Middle frontal gyrus (tissue), 1 donor: ENCODE measurements around the gene IGFBP5.

Source experiments
- DNase-seq: peaks from one replicate; pipeline ENCODE4 v3.0.0-alpha.2; 2015; ENCODE audit warnings: low spot score; ENCODE audit errors: extremely low spot score

The IGFBP5 gene

DNA sequence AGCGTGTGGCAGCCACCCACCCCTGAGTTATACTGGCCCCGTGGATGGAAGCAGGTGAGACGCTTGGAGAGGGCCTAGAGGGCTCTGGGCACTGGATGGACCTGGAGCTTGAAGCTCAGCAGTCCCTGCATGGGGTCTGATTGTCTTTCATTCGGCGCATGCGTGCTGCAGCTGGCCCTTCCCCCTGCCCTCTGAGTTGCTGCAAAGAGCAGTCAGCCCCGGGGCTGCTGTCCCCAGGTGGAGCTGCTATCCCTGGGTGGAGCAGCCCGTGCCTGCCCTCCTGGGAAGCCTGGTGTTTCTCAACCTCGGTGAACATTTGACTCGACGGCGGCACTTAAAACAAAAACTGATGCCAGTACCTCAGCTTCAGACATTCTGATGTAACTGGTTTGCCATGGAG lies 29.6 kb downstream of the IGFBP5 start:
- no peak for DNase-seq

DNA sequence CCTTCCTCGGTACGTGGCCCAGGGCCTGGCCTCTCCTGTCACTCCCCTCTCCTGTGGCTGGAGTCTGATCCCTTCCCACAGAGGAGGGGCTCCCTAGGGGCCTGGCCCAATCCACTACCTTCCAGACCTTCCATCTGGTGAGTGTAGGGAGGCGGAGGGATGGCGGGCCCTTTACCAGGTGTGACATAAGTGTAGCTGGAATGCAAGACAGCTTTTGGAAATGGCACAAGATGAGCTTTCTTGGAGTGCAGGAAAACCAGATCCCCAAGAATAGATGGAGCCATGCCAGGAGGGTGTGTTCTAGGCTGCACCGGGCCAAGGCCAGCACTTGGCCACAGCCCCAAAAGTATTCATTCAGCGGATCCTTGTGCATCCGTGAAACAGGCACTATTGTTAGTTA lies 30.1 kb downstream of the IGFBP5 start:
- DNase-seq: no peak

DNA sequence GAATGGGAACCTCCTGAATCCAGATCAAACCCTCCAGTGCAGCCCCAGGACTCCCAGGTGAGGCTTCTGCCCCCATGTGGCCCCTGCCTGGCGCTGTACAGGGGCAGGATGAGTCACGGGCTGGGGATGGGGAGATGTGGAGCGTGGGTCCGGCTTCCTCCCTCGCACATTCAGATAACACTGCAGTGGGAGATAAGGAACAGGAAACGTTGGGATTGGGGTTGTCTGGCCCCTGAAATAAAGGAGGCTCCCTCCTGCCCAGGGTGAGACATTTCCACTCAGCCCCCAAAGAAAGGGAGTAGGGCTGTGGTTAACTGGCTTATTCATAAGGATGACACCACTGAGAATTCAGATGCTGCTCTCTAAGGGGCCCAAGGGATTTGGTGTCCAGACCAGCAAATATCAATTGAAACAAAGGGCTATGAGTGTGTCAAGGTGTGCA lies 30.7 kb downstream of the IGFBP5 start:
- DNase-seq: no peak

DNA sequence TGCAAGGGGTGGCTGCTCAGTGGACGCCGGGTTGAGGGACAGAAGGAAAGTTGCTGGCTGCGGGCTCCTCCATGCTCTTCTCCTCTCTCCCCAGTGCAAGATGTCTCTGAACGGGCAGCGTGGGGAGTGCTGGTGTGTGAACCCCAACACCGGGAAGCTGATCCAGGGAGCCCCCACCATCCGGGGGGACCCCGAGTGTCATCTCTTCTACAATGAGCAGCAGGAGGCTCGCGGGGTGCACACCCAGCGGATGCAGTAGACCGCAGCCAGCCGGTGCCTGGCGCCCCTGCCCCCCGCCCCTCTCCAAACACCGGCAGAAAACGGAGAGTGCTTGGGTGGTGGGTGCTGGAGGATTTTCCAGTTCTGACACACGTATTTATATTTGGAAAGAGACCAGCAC lies 31.5 kb downstream of the IGFBP5 start:
- DNase-seq: no peak

DNA sequence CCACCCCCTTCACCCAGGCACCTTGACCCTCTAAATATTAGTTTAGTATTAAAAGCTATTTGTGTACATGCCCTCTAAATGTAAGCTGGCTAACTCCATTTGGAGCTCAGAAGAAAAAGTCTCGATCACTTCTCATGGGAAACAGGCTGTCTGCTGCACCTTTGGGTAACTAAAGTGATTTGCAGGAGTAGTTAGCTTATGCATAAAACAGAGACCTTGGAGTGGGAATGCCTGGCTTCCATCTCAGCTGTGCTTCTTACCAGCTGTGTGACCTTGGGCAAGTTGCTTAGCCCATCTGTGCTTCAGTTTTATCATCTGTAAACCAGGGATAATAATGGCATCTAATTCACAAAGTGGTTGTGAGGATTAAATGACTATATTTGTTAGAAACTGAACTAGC lies 32.2 kb downstream of the IGFBP5 start:
- no peak for DNase-seq

DNA sequence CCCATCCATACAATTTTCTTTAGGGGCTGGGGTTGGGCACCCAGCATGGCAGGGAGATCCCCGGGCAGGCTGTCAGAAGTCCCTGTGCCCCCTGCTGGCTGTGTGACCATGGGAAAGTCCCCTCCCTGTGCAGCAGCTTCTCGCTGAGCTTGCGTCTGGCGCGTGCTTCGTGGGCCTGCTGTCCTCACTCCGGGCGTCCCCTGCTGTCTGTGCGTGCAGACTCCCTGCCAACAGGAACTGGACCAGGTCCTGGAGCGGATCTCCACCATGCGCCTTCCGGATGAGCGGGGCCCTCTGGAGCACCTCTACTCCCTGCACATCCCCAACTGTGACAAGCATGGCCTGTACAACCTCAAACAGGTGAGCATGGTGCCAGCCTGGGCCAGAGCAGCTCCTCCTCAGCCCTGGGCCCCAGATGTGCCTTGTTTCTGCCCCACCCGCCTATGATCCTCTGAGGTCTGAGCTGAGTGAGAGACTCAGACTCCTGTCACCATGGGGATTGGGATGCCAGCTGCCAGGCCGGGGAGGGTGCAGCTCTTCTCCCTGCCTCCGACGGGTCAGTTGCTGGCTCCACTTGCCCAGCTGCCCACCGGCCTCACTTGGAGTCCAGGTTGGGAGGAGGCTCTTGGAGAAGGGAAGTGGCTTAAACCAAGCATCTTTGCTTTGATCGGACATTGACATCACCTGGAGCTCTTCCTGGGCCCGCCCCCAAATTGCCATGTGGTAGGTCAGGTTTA lies 33.5 kb downstream of the IGFBP5 start:
- no peak for DNase-seq

DNA sequence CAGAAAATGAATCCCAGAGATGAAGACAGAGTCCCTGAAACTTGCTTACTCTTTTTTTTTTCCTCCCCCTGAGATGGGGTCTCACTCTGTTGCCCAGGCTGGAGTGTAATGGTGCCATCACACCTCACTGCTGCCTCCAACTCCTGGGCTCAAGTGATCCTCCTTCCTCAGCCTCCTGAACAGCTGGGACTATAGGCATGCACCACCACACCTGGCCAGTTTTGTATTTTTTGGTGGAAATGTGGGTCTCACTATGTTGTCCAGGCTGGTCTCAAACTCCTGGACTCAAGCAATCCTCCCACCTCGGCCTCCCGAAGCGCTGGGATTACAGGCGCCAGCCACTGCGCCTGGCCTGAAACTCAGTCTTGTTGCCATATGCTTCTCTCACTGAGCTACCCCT lies 34.3 kb downstream of the IGFBP5 start:
- DNase-seq: no peak

DNA sequence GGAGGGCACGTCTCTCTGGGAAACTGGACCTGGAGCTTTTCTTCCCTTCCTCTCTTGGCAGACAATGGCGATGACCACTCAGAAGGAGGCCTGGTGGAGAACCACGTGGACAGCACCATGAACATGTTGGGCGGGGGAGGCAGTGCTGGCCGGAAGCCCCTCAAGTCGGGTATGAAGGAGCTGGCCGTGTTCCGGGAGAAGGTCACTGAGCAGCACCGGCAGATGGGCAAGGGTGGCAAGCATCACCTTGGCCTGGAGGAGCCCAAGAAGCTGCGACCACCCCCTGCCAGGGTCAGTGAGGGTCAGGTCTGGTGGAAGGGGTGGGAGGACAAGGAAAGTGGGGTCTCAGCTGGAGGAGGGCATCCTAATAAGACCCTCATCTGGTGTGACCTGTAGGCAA lies 34.9 kb downstream of the IGFBP5 start:
- DNase-seq: no peak

DNA sequence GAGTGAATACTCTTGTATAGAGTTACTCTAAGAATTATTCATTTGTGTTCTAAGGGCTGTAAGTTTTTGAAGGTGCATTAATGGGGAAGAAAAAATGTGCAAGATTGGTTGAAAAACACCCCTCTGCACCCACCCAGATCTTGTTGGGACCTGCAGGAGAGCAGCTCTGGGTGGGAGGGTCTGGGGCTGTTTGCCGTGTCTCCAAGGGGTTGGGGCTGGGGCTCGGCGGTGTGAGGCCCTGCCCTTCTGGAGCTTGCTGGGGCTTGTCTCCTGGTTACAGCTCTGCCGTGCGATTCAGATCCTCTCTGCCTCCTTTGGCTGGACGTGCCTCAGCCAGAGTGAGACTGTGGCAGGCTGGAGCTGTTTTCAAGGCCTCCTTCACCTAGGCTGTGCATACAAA lies 36.1 kb downstream of the IGFBP5 start:
- no peak for DNase-seq

DNA sequence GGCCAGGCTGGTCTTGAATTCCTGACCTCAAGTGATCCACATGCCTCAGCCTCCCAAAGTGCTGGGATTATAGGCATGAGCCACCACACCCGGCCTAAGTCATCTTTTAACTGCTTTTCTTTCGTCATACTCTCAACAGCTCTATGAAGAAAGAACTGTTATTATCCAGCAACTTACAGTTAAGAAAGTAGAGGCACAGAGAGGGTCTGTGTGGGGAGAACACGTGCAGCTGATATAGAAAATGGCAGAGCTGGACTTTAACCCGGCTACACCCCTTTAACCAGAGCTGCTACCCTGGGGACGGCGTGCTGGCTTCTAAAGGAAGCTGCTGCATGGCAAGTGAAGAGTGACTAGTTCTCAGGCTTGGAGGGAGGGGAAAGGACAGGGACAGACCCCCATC lies 36.6 kb downstream of the IGFBP5 start:
- DNase-seq: no peak

DNA sequence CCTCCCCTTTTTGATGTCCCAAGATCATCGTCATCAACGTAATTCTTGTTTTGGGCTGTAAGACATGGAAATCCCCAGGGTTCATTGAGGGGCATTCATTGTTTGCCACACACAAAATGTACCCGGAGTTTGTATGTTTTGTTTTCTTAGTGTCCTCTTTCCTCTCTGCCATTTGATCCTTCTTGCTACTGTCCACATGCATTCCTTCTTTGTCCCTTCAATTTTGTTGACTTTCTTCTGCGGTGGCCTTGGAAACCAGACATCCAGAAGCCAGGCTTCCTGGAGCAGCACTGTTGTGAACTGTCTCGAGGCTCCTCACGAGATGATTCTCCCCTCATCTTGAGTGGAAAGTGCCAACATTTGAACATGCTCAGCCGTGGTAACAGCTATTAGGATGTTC lies 37.4 kb downstream of the IGFBP5 start:
- DNase-seq: no peak

DNA sequence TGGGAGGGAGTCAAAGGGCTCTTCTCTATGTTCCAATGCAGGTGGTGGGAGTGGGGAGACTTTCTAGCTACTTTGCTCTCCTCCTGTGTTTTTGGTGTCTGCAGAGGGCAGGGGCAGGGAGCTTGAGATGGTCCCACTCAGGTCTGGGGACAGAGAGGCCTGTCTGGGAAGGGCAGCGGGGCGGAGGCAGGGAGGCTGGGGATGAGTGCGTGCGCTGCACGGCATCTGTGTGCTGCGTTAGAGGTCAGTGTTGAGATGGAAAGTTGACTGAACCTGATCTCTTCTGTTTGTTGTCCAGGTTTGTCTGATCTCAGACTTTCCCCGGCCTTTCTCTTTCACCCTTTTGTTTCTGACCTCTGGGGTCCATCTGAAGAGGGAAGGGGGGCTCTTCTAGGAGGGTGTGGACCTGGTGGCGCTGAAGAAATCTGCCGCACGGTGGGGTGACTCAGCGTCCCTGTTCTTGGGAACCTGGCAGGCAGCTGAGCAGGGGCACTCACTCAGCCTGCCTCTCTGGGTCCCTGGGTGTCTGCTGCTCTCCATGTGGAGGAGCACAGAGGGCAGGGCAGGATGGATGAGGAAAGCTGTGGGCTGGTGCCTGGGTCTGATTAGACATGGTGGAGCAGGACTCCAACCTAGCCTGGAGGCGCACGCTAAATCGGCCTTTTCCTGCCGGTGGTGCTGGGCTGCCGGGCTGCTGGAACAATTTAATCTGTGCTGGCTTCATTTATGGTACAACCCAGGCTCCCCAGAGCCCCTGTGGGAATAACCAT lies 38.1 kb downstream of the IGFBP5 start:
- no peak for DNase-seq

DNA sequence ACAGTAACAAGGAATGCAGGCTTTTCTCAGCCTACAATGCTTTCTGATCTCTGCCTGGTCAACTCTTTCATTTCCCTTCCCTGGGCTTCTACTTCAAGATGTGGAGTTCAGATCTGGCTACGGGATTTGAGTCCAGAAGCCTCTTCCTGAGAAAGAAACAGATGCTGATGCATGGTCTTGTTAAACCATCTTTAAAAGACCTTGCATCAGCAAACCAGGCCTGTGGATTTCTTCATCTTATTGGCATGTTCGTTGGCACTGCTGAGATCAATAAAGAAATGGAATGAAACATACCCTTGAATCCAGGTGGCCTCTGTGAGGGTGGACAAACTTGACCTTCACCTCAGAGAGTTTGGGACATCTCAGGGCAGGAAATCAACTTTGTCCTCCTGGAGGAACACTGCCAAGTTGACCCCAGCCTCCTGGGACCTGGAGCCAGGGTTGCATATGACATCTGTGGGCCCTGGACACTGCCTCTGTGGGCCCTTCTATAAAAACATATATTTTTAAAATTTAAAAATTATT lies 40.8 kb downstream of the IGFBP5 start:
- DNase-seq: no peak

DNA sequence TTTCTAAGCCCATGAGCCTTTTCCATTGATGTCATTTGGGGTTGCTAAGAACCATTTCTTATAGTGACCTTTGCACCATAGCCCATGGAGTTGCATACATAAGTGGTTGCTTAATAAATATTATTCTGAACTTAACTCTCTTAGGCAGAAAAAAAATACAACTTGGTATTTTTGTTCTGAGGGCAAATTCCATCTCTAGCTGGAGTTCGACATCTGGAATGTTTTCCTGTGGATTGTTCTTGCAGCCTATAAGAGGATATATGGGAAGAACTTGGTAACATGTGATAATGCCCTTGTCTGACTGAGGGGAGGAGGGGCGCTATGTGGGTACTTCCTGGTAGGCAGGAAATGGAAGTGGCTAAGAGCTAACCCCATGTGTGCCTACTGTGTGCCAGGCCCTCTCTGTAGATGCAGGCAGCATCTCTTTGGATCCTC lies 41.4 kb downstream of the IGFBP5 start:
- no peak for DNase-seq

DNA sequence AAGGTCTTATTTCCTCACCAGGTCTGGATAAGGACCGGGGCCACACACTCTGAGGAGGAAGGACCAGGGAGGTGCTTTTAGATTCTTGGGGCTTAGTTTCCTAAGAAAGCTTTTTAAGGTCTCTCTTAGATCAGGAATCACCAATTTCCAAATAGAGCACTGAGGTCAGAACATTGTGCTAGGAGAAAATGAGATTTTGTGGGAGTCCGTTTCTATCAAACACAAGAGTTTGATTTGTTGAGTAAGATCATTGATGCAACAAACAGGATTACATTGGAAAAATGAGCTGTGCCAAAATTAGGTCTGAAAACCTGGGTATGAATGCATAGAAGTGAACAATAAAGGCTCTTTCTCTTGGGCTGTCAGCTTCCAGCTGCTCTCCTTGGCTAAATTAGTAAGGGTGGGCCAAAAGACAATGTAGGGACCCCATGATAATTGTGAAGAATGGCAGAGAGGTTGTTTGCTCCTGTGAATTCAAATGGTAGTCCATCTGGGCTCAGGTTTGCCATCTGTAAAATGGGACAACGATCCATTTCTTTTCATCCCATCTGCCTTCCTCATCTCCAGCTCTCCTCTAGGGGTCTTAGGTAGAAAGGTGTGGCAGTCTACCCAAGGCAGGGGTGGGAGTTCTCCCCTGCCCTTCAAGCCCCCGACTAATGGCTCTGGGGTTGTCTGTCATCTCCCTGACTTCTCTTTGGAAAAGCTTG lies 42.1 kb downstream of the IGFBP5 start:
- no peak for DNase-seq

DNA sequence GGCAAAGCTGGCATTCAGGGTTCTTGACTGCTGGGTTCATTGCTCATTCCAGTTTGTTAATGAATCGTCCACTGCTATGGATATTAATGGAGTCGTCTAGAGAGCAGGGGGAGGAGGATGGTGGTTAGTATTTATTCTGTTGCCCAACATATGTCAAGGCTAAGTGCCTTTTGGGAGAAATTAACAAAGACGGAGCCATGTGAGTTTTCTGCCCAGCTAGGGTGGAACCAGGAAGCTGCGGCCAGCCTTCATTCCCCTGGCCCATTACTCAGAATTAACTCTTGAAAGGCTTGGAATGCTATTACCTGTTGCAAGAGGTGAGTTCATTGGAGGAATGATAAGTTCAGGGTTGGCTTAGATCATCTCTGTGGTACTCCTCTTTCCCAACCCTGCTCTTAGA lies 42.8 kb downstream of the IGFBP5 start:
- DNase-seq: no peak

DNA sequence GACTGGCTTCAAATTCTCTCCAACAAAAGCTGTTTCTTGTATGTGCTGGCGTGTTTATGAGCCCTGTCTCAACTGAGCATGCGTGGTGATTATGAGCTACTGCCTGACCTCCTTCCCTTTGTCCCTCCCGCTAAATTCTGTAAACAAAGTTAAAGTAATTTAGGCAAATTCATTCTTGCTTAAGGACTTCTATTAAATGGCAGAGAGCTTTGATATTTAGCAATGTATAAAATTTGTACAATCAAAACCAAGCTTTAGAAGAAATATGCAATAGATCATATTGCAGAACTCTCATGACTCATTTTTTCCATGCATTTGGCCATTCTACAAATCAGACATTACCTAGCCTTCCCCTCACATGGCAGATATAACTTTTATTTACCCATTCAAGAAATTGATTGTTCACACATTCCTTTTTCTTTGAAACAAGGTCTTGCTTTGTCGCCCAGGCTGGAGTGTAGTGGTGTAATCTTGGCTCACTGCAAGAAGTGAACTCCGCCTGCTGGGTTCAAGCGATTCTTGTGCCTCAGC lies 43.9 kb downstream of the IGFBP5 start:
- DNase-seq: no peak

DNA sequence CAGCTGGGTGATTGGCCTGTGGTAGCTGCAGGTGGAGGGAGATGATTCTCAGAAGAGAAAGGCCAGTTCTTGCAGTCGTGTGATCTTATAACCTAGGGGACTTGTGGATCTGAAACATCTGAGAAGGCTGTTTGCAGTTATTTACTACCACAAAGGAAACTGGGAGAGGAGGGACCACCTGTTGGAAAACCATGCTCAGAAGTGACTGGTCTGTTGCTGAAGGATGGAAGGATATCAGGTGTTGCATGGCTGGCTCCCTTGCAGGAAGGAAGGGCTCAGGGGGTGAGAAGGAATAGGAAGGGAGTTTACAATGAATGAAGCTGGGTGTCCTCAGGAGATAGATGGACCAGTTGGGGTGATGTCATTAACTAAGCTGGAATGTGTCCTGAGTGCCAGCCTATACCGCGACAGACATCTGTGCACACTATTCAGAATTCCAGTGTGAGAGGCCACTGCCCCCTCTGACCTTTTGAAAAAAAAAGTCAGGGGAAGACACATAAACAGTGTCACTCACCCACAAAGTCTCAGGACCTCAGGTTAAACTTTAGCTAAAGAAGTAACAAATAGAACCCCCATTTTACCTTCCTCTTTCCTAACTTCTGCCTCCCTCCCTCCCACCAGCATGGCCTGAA lies 44.6 kb downstream of the IGFBP5 start:
- no peak for DNase-seq

DNA sequence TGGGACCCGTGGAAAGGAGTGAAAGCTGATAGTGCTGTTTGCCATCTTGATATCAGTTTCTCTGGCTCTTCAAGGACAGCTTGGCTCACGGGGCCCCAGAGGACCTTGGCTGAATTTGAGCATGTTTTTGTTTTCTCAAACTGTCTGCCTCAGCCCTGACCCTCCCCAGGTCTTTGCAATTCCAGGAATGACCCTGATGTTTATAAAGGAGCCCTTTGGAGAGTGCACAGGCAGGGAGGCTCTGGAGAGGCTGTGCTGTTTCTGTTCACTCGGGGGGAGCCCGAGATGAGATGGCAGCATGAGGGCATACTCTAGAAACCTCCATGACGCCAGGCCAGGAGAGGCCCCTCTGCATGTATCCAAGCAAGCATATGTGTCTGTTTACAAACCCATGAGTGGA lies 45.8 kb downstream of the IGFBP5 start:
- DNase-seq: no peak

DNA sequence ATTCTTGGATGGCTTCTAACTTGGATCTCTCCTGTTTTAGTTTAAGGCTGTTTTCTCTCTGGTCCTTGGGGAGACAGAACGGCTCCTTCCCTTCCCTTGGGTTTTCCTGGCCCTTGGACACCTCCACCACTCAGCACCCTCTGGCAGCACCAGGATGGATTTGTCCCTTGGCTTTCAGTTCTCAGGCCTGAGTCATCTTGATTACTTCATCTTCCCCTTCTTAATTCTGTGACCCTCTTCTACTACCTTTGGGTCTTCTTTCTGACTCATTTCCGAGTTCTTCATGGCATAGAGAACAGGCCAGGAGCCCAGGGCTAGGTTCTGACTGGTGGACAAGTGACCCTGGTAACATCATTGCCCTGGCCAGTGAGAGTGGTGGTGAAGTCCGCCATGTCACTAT lies 47.2 kb downstream of the IGFBP5 start:
- DNase-seq: no peak

DNA sequence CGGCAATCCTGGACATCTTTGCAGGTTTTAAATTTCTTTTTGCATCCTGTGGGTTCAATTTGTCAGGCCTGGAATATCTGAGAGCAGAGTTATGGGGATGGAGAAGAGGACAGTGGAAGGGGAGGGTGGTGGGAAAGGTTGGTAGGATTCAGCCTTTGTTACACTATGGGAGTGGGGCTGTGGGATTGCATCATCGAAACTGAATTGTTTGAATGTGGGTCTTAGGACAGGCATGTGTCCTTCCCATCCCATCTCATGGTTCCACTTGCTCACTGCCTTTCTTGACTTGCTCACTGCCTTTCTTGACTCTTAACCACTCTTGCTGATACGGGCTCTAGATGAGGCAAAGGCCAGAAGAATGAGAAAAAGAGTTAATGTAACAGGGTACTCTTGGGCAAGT lies 49.2 kb downstream of the IGFBP5 start:
- DNase-seq: no peak

DNA sequence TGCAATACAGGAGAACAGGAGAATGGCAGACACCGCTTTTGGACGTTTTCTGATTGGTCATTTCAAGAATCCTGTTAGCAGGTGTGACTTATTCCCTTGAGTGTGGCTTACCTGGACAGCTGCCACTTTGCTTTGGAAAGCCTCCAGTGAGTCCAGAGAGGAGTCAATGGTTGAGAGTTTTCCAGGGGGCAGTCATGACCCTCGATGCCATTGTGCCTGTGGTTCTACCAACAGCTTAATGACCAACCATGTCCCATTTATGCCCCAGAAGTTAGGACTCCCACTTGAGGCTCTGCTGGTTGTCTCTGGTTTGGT lies 49.8 kb downstream of the IGFBP5 start:
- no peak for DNase-seq
